MM.1S (cell line): ENCODE results near the gene CBFA2T2.

Experiments
- DNase-seq: peaks from one replicate; pipeline ENCODE4 v3.0.0-alpha.2; 2015
- H2AFZ ChIP-seq: fragments of 300-600 bp; sonication (generic); 2 replicates; pipeline ENCODE4 v1.6.0; 2016; ENCODE audit warnings: antibody characterized with exemption, low read length
- H3F3A ChIP-seq: fragments of 300-600 bp; sonication (generic); 2 replicates; pipeline ENCODE4 v1.6.1; 2016; ENCODE audit warnings: mild to moderate bottlenecking, antibody characterized with exemption, low read length, moderate library complexity, mixed read lengths; ENCODE audit not compliant: insufficient read depth
- H3K27ac ChIP-seq: fragments of 300-600 bp; sonication (generic); 2 replicates; pipeline ENCODE4 v1.5.1; 2016; ENCODE audit warnings: mild to moderate bottlenecking, low read length
- H3K27me3 ChIP-seq: fragments of 300-600 bp; sonication (generic); replicated peaks from 2 replicates; pipeline ENCODE4 v1.6.0; 2016; ENCODE audit warnings: low read length; ENCODE audit not compliant: insufficient read depth
- H3K36me3 ChIP-seq: fragments of 300-600 bp; sonication (generic); replicated peaks from 2 replicates; pipeline ENCODE4 v1.6.1; 2016; ENCODE audit warnings: mild to moderate bottlenecking, low read length, mixed read lengths; ENCODE audit not compliant: insufficient read depth
- H3K4me1 ChIP-seq: fragments of 300-600 bp; sonication (generic); 2 replicates; pipeline ENCODE4 v1.6.1; 2016; ENCODE audit warnings: low read length, mixed read lengths
- H3K4me2 ChIP-seq: fragments of 300-600 bp; sonication (generic); 2 replicates; pipeline ENCODE4 v1.6.0; 2016; ENCODE audit warnings: low read depth, low read length
- H3K4me3 ChIP-seq: fragments of 300-600 bp; sonication (generic); 2 replicates; pipeline ENCODE4 v1.5.1; 2016; ENCODE audit warnings: low read length, mixed read lengths
- H3K79me2 ChIP-seq: fragments of 300-600 bp; sonication (generic); 2 replicates; pipeline ENCODE4 v1.6.1; 2016; ENCODE audit warnings: mixed run types, low read length, mixed read lengths
- H3K9ac ChIP-seq: fragments of 300-600 bp; sonication (generic); 2 replicates; pipeline ENCODE4 v1.6.1; 2016; ENCODE audit warnings: low read length, mixed read lengths
- H3K9me2 ChIP-seq: fragments of 300-600 bp; sonication (generic); replicated peaks from 2 replicates; pipeline ENCODE4 v1.6.1; 2016; ENCODE audit warnings: mild to moderate bottlenecking, low read length, mixed read lengths; ENCODE audit not compliant: insufficient read depth
- H3K9me3 ChIP-seq: fragments of 300-600 bp; sonication (generic); replicated peaks from 2 replicates; pipeline ENCODE4 v1.6.1; 2016; ENCODE audit warnings: mild to moderate bottlenecking, low read length, mixed read lengths; ENCODE audit not compliant: insufficient read depth
- H4K20me1 ChIP-seq: fragments of 300-600 bp; sonication (generic); 2 replicates; pipeline ENCODE4 v1.6.1; 2016; ENCODE audit warnings: mild to moderate bottlenecking, low read length, moderate library complexity, mixed read lengths; ENCODE audit not compliant: insufficient read depth
- CTCF ChIP-seq: fragments of 300-600 bp; sonication (generic); IDR thresholded peaks from 2 replicates; pipeline ENCODE4 v1.5.1; 2016; ENCODE audit warnings: antibody characterized with exemption, low read length, mixed read lengths
- EZH2 ChIP-seq: fragments of 300-600 bp; sonication (generic); optimal IDR thresholded peaks from 2 replicates; pipeline ENCODE3; 2017; ENCODE audit warnings: low read depth, mild to moderate bottlenecking, antibody characterized with exemption, low read length, mixed read lengths
- EZH2phosphoT487 ChIP-seq: fragments of 300-600 bp; sonication (generic); IDR thresholded peaks from 2 replicates; pipeline ENCODE4 v1.6.1; 2018; ENCODE audit warnings: antibody characterized with exemption, low read length

The CBFA2T2 gene

DNA sequence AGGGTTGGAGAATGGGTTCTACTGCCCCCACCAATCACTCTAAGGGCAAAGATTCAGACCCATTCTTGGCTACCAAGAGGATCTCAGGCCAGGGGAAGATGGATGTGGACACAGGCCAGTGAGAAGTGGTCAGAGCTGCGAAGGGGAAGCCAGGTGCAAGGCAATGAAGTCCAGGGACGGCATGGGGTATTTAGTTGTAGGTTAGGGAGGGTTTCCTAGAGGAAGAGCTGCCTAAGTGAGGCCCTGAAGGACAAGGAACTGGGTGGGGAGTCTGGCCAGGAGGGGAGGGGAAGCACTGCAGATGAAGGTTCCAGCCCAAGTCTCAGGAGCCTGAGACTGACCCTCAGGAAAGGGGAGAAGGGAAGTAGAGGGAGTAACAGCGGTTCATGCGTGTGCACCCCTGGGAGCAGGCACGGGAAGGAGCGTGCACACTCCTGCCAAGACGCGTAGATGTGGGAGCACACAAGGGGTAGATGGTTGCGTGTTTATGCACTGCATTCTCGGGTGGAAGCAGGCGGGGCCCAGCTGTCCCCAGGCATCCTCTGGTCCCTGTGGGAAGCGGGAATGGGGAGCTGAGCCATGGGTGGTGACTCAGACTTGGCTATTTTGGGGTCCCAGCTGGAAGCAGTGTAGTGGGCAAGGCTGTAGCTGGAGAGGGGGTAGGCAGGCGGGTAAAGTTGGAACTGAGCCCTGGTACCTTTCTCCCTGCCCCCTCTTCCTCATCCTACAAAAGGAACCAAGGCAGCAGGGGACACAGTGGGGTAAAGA lies 180.2 kb downstream of the CBFA2T2 start:
- H4K20me1 ChIP-seq, result no peaks in the 10 kb centered on the region
- no peaks in the 10 kb centered on the region for H3K9me3 ChIP-seq
- peaks cover 24% of the 10 kb centered on the region for H3K4me1 ChIP-seq
- H3K79me2 ChIP-seq, result peaks cover 30% of the 10 kb centered on the region
- H3K9me2 ChIP-seq, result no peaks in the 10 kb centered on the region
- no peak overlapping the region for H3K4me2 ChIP-seq
- H3K27me3 ChIP-seq, result no peaks in the 10 kb centered on the region
- no peak for TF ChIP-seq EZH2
- TF ChIP-seq CTCF, result no peak
- no peak for TF ChIP-seq EZH2phosphoT487
- H3K27ac ChIP-seq, result no peak overlapping the region
- H3K4me3 ChIP-seq, result no peak overlapping the region
- no peak for DNase-seq
- H3F3A ChIP-seq, result peaks cover 23% of the 10 kb centered on the region
- no peaks in the 10 kb centered on the region for H3K36me3 ChIP-seq
- no peak overlapping the region for H3K9ac ChIP-seq
- H2AFZ ChIP-seq, result no peak overlapping the region

DNA sequence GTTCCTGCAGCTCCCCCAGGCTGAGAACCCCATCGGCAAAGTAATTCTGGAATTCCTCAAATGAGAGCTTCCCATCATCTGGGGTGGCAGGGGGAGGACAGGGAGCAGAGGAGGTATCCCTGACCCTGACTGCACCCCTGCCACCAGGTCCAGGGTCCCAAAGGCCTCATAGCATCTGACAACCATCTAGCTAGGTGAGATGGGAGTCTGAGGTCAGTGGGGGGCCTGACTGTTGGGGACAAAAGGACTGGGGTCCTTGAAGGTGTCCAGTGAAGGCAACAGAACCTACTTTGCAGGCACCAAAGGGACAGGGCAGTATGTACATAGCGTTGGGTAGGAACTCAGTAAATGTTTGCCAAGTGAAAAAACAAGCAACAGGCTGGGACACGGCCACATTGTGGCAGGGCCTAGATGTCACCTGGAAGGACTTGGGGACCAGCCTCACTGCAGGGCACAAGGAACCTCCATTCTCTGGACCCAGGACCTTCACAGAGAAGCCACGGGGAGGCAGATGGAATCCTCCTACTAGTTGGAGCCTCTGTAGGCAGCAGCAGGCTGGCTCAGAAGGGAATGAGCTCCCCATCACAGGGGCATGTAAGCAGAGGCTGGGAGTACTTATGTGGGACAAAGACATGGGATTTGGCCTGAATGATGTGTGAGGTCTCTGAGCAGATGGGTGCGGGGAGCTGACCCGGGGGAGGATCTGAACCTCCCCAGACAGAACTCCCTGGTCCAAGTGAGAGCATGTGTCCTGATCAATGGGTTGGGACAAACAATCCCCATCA lies 181.0 kb downstream of the CBFA2T2 start:
- no peaks in the 10 kb centered on the region for H3K9me3 ChIP-seq
- H3F3A ChIP-seq, result peaks cover 26% of the 10 kb centered on the region
- DNase-seq, result peak; percentile 3
- H3K4me1 ChIP-seq, result peaks cover 28% of the 10 kb centered on the region
- no peak overlapping the region for H3K27ac ChIP-seq
- H3K36me3 ChIP-seq, result no peaks in the 10 kb centered on the region
- no peak for TF ChIP-seq CTCF
- no peak for TF ChIP-seq EZH2
- no peak for TF ChIP-seq EZH2phosphoT487
- no peak overlapping the region for H3K9ac ChIP-seq
- no peaks in the 10 kb centered on the region for H3K9me2 ChIP-seq
- H3K79me2 ChIP-seq, result peaks cover 30% of the 10 kb centered on the region
- no peaks in the 10 kb centered on the region for H4K20me1 ChIP-seq
- H3K4me3 ChIP-seq, result no peak overlapping the region
- no peak overlapping the region for H2AFZ ChIP-seq
- no peaks in the 10 kb centered on the region for H3K27me3 ChIP-seq
- no peak overlapping the region for H3K4me2 ChIP-seq

- Histone ChIP-seq H3K27ac (no peak overlapping the region), H3F3A (peaks cover 25% of the 10 kb centered on the region), H3K36me3 (no peaks in the 10 kb centered on the region), H3K9me2 (no peaks in the 10 kb centered on the region), H3K4me2 (no peak overlapping the region), H3K79me2 (peaks cover 30% of the 10 kb centered on the region), H3K27me3 (no peaks in the 10 kb centered on the region), H2AFZ (no peak overlapping the region), H3K9me3 (no peaks in the 10 kb centered on the region), H3K9ac (no peak overlapping the region), H3K4me3 (no peak overlapping the region), H4K20me1 (no peaks in the 10 kb centered on the region), H3K4me1 (peaks cover 22% of the 10 kb centered on the region)
- DNase-seq, result peak; percentile 5
- TF ChIP-seq CTCF (no peak), EZH2phosphoT487 (no peak), EZH2 (no peak)
Observed at GRCh38 chr20:33671573-33672288, 181.8 kb downstream of the CBFA2T2 start.
